ENCODE results near the gene SFXN5. TPM values are rescaled to one million over a fixed set of nuclear protein-coding genes. Genes with fewer than 3 reads are reported as not detected.

SFXN5 gene
- total RNA-seq, 1 experiment from 2014 or later: 25.9 TPM

DNA sequence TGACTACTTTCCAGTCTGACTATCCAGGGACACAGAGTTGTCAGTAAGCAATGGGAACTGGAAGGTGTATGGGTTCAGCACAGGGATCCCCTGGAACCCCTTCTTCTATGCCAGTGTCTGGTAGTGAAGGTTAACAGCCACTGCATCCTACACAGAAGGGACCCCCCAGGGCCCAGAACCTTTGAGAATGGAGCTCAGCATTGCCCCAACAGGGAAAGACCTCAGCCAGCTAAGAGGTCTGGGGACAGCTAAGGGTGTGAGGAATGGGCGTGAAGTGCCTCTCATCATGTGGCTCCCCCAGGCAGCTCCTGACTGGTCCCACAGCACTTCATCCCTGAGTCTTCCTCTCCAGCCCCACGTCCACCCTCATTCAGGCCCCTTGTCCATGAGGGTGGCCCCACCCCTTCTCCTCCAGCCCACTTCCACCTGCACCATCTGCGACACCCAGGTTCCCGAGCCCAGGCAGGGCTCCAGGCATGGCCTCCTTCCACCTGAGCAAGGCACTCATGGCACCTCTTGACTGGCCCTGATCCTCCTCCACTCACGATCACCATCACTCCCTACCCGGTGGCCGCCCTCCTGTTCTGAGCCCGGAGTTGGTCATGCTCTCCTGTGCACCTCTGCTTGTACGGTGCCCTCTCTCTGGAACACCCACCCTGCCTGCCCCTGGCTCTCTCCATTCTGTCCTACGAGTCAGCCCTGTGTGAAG is 77.1 kb downstream of the SFXN5 start:
- no peak overlapping the region for H3K27ac Mint-ChIP-seq
- H3K36me3 Mint-ChIP-seq: no peaks in the 10 kb centered on the region
- H3K27me3 Mint-ChIP-seq (ENCODE audit: low read depth): no peaks in the 10 kb centered on the region; the same call in 1 of the 2 replicates
- H3K4me1 Mint-ChIP-seq: peaks cover 11% of the 10 kb centered on the region; the same call in 1 of the 2 replicates
- ChIA-PET POLR2A (no interaction called here), CTCF (interaction anchor here (1.0 to 4.6 kb wide), 11 partner anchors 21 to 218 kb away, joined by 3 to 46 read pairs (median 4); no protein-coding TSS in a partner anchor)
- TF ChIP-seq NFE2L1 (CRISPR knock-in tag; IDR thresholded peaks at IDR 0.05) (no peak), ZNF263 (CRISPR knock-in tag; IDR thresholded peaks at IDR 0.05; ENCODE audit: low read depth) (no peak), NR3C1 (CRISPR knock-in tag; conservative IDR thresholded peaks at IDR 0.05; ENCODE audit: low read depth) (no peak), ATF1 (CRISPR knock-in tag; IDR thresholded peaks at IDR 0.05) (no peak), NFATC4 (CRISPR knock-in tag; IDR thresholded peaks at IDR 0.05) (no peak)
- TF ChIP-seq, protein P1, sequence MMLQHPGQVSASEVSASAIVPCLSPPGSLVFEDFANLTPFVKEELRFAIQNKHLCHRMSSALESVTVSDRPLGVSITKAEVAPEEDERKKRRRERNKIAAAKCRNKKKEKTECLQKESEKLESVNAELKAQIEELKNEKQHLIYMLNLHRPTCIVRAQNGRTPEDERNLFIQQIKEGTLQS (CRISPR knock-in tag; conservative IDR thresholded peaks at IDR 0.05): no peak
- TF ChIP-seq, protein P2, sequence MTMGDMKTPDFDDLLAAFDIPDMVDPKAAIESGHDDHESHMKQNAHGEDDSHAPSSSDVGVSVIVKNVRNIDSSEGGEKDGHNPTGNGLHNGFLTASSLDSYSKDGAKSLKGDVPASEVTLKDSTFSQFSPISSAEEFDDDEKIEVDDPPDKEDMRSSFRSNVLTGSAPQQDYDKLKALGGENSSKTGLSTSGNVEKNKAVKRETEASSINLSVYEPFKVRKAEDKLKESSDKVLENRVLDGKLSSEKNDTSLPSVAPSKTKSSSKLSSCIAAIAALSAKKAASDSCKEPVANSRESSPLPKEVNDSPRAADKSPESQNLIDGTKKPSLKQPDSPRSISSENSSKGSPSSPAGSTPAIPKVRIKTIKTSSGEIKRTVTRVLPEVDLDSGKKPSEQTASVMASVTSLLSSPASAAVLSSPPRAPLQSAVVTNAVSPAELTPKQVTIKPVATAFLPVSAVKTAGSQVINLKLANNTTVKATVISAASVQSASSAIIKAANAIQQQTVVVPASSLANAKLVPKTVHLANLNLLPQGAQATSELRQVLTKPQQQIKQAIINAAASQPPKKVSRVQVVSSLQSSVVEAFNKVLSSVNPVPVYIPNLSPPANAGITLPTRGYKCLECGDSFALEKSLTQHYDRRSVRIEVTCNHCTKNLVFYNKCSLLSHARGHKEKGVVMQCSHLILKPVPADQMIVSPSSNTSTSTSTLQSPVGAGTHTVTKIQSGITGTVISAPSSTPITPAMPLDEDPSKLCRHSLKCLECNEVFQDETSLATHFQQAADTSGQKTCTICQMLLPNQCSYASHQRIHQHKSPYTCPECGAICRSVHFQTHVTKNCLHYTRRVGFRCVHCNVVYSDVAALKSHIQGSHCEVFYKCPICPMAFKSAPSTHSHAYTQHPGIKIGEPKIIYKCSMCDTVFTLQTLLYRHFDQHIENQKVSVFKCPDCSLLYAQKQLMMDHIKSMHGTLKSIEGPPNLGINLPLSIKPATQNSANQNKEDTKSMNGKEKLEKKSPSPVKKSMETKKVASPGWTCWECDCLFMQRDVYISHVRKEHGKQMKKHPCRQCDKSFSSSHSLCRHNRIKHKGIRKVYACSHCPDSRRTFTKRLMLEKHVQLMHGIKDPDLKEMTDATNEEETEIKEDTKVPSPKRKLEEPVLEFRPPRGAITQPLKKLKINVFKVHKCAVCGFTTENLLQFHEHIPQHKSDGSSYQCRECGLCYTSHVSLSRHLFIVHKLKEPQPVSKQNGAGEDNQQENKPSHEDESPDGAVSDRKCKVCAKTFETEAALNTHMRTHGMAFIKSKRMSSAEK (CRISPR knock-in tag; IDR thresholded peaks at IDR 0.05; ENCODE audit: borderline replicate concordance): no peak
- TF ChIP-seq, protein P3, sequence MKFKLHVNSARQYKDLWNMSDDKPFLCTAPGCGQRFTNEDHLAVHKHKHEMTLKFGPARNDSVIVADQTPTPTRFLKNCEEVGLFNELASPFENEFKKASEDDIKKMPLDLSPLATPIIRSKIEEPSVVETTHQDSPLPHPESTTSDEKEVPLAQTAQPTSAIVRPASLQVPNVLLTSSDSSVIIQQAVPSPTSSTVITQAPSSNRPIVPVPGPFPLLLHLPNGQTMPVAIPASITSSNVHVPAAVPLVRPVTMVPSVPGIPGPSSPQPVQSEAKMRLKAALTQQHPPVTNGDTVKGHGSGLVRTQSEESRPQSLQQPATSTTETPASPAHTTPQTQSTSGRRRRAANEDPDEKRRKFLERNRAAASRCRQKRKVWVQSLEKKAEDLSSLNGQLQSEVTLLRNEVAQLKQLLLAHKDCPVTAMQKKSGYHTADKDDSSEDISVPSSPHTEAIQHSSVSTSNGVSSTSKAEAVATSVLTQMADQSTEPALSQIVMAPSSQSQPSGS (CRISPR knock-in tag; IDR thresholded peaks at IDR 0.05; ENCODE audit: borderline replicate concordance, low read depth): no peak
- TF ChIP-seq, protein P4, sequence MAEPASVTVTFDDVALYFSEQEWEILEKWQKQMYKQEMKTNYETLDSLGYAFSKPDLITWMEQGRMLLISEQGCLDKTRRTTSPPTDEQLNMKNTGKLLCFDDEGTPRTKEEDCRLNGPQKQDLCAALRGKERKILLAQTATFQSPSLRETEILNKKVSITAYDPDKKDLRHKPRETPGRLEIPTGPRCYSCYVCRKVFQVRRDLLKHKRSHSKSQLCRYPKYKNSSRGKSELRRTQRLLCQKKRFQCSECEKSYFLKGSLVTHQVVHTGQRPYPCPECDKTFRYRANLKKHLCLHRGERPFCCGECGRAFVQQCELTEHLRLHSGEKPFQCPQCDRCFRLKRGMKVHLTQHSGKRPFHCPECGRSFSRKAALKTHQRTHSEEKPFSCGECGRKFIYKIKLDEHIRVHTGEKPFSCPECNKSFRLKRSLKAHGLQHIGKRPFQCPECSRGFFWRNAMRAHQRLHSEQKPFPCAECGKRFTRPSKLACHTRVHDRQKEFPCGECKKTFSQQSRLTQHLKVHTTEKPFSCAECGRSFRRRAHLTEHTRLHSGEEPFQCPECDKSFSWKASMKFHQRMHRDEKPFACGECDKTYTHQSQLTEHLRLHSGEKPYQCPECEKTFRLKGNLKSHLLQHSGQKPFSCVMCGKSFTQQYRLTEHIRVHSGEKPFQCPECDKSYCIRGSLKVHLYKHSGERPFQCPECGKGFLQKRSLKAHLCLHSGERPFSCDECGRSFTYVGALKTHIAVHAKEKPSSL (CRISPR knock-in tag; conservative IDR thresholded peaks at IDR 0.05): no peak
- no peak for DNase-seq (ENCODE audit: low spot score)
- ATAC-seq: no peak
- H3K4me3 Mint-ChIP-seq: no peak overlapping the region
- no peaks in the 10 kb centered on the region for H3K9me3 Mint-ChIP-seq

DNA sequence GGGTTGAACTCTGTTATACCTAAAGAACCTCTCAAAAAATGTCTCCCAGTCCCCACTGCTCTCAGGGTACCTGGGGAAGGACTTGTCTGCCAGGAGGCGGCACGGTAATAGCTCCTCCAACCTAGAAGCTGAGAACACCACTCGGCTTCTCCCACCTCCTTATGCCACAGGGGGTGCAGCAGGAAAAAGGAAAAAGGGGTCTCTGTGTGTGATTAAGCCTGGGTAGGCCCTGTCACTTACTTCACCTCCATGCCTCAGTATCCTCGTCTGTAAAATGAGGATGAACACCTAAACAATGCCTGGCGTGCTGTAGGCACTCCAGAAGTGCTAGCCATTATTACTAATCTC is 77.6 kb downstream of the SFXN5 start:
- H3K9me3 Mint-ChIP-seq: no peaks in the 10 kb centered on the region
- no peak overlapping the region for H3K27ac Mint-ChIP-seq
- H3K4me3 Mint-ChIP-seq: no peak overlapping the region
- ChIA-PET POLR2A (no interaction called here), CTCF (interaction anchor here (0.7 to 4.6 kb wide), 13 partner anchors 10 to 218 kb away, joined by 3 to 46 read pairs (median 4); partner anchors contain the start of gene SPR)
- no peaks in the 10 kb centered on the region; the same call in 1 of the 2 replicates for H3K27me3 Mint-ChIP-seq (ENCODE audit: low read depth)
- TF ChIP-seq, protein P2 (CRISPR knock-in tag; IDR thresholded peaks at IDR 0.05; ENCODE audit: borderline replicate concordance): no peak
- TF ChIP-seq MXD4 (CRISPR knock-in tag; IDR thresholded peaks at IDR 0.05; ENCODE audit: borderline replicate concordance): no peak
- no peak for TF ChIP-seq CBFB (CRISPR knock-in tag; IDR thresholded peaks at IDR 0.05; ENCODE audit: low read depth)
- ATAC-seq (no peak), DNase-seq (ENCODE audit: low spot score) (no peak)
- peaks cover 11% of the 10 kb centered on the region; the same call in 1 of the 2 replicates for H3K4me1 Mint-ChIP-seq
- no peaks in the 10 kb centered on the region for H3K36me3 Mint-ChIP-seq
